GM13977 (cell line): Measurements from ENCODE around the gene HTRA1.

Source experiments
- DNase-seq: peaks from one replicate; pipeline ENCODE4 v3.0.0; 2012; ENCODE audit warnings: low spot score
- CTCF ChIP-seq: IDR thresholded peaks from 2 replicates; pipeline ENCODE4 v1.5.1; 2012; ENCODE audit warnings: mild to moderate bottlenecking, control low read depth; ENCODE audit not compliant: insufficient read depth; ENCODE audit errors: extremely low read depth, missing control alignments
- in situ Hi-C: fragments of 300-500 bp; cut with MboI; formaldehyde crosslinking; loops from one replicate; pipeline ENCODE4 v1.12.0; 2022; ENCODE audit warnings: low sequenced_read_pairs, low pct_unique_long_range_greater_than_20kb, mixed read lengths, inconsistent platforms; ENCODE audit not compliant: unreplicated experiment

Gene HTRA1

DNA sequence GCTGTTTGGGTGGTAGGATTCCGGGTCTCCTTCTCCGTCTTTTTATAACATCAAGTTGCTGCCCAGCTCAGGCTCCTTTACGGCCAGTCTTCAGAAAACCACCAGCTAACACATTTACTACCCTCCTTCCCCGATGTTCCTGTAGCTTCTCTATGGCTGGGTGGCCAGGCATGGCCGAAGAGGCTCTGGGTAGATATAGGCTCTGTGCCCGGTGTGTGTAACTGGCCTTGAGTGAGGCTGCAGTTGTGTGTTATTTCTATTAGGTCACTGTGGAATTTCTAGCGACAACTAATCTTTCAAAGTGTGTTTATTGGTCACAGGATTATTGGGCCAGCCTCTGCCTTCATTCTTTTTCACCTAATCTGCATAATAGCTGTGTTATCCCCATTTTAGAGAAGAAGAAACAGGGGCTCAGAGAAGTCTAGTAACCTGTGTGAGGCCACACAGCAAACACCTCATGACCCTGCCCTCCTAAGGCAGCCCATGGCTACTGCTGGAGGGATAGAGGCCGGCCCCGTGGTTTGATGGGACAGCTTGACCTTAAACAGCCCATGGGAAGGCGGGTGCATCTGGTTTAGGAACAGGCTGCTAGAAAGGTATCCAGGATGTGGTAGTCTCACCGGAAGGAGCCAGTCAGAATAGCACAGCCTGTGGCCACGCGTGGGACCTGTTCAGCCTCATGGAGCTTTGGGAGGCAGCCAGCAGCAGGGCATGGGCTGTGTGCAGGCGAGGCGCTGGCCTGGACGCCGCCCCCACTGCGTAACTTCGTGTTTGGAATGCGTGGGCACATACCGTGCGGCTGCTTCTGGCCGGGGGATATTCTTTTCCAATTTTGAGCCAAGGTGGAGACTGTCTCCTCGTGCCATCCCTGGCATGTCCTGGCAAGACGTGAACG, 29.7 kb downstream of the HTRA1 start:
- in situ Hi-C loops, result no loop called here
- no peak for DNase-seq
- TF ChIP-seq CTCF, result no peak

DNA sequence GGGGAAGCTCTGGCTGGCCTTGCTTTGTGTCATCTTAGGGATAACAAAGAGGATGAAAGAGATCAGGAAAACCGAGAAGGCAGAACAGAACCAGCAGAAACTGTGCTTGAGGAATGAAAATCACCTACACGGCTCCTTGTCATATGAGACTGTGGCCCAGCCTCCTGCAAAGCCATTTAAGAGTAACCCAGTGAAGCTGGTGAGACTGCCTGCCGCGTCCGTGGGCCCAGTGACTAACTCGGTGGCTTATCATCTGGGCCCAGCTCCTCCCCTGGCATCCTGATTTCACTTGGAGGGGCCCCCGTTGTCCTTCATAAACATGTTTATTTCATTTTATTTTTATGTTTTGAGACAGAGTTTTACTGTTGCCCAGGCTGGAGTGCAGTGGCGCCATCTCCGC, 30.7 kb downstream of the HTRA1 start:
- in situ Hi-C loops, result no loop called here
- TF ChIP-seq CTCF, result no peak
- DNase-seq, result no peak

DNA sequence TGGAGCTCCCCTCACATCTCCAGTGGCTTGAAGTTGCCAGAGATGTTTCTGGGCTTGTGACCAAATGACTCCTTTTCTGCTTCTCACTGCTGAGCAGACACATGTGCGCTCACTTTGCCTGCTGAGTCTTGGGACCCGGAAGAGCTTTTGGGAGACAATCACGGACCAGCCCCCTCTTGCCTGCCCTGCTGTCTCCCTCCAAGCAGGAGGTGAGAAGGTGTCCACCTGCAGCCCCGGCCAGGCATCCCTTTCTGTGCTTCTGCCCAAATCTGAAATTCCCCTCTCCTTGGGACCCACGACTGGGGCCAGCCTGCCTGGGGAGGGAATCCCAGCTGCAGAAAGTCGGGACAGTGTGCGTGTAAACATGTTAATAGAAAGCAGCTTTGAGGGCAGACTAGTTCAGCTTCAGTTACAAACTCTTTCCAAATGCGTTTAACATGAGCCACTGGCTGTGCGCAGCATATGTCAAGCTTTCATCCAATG, 31.7 kb downstream of the HTRA1 start:
- DNase-seq, result no peak
- in situ Hi-C loops, result no loop called here
- no peak for TF ChIP-seq CTCF

GRCh38 chr10:122493761-122494160, 32.4 kb downstream of the HTRA1 start:
- no peak for DNase-seq
- TF ChIP-seq CTCF, result no peak
- in situ Hi-C loops, result no loop called here

DNA sequence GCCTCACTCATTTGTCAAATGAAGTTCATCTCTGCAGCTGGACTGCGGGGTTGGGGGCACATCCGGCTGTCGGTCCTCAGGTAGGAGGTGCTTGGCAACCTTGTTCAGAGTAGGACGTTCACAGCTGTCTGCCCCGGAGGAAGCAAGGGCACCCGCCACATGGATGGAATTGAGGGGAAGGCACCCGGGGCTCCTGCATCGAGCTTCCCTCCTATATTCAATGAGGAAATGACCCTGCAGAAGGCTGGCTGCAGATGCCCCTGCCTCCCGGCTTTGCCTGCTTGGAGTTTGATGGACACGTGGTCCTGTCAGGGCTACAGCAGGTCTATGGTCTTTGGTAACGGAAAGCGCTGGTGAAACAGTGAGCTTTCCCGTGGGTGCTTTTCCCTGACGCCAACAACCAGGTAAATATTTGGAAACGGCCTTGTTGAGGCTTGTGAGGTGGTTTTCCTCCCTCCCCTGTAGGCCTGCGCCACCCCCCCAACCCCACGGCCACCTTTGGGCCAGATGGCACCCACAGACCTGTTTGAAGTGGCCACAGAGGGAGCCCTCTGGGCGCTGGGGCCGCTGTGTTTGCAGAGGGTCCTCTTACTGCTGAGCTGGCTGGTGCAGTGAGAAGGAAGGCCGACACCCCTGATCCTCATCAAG, 32.9 kb downstream of the HTRA1 start:
- in situ Hi-C loops, result no loop called here
- no peak for TF ChIP-seq CTCF

GRCh38 chr10:122494833-122495232, 33.5 kb downstream of the HTRA1 start:
- DNase-seq, result no peak
- in situ Hi-C loops, result no loop called here
- TF ChIP-seq CTCF, result no peak

More for the DNA sequence above, 32.9 kb downstream of the HTRA1 start:
- no peak for DNase-seq
